WTC11 (cell line): ENCODE measurements around the gene GRAMD1C. TPM values are rescaled to one million over a fixed set of nuclear protein-coding genes. Genes with fewer than 3 reads are reported as not detected.

Source experiments
- ATAC-seq: fragments of 200-7000 bp; cut with Tn5 transposase; 2 replicates; pipeline ENCODE4 v1.10.0; 2021; ENCODE audit warnings: mild to moderate bottlenecking, moderate library complexity
- CTCF ChIA-PET: fragments of 300-600 bp; sonication (Branson Sonifier 250); formaldehyde crosslinking; loops from one replicate; lab custom pipeline; 2021; ENCODE audit warnings: antibody characterized with exemption; lab: Charles Lee
- POLR2A ChIA-PET: fragments of 350-600 bp; sonication (Branson Sonifier 250); formaldehyde crosslinking; loops from one replicate; lab custom pipeline; 2021; ENCODE audit warnings: antibody characterized with exemption; lab: Charles Lee
- DNase-seq: peaks from one replicate; pipeline ENCODE4 v3.0.0; 2021; ENCODE audit warnings: low spot score
- H3K27ac Mint-ChIP-seq: 2 replicates; pipeline ENCODE4 v1.8.0; 2021; ENCODE audit warnings: mixed read lengths
- H3K27me3 Mint-ChIP-seq: 2 replicates; pipeline ENCODE4 v1.8.0; 2021; ENCODE audit warnings: low read depth, mild to moderate bottlenecking, moderate library complexity, mixed read lengths
- H3K36me3 Mint-ChIP-seq: 2 replicates; pipeline ENCODE4 v1.8.0; 2021; ENCODE audit warnings: mixed read lengths
- H3K4me1 Mint-ChIP-seq: 2 replicates; pipeline ENCODE4 v1.8.0; 2022; ENCODE audit warnings: mixed read lengths
- H3K4me3 Mint-ChIP-seq: 2 replicates; pipeline ENCODE4 v1.8.0; 2021; ENCODE audit warnings: mild to moderate bottlenecking, moderate library complexity, mixed read lengths
- H3K9me3 Mint-ChIP-seq: 2 replicates; pipeline ENCODE4 v1.8.0; 2021; ENCODE audit warnings: mixed read lengths
- AR ChIP-seq: fragments of 250-450 bp; sonication (Bioruptor Pico); IDR thresholded peaks from 2 replicates; pipeline ENCODE4 v1.9.0; 2021; ENCODE audit warnings: mild to moderate bottlenecking
- CREM ChIP-seq: sonication (generic); formaldehyde crosslinking; IDR thresholded peaks from 2 replicates; pipeline ENCODE4 v1.8.1; 2022; ENCODE audit warnings: mild to moderate bottlenecking, missing genetic modification reagents, moderate library complexity
- ESRRA ChIP-seq: sonication (generic); formaldehyde crosslinking; IDR thresholded peaks from 2 replicates; pipeline ENCODE4 v1.8.1; 2022; ENCODE audit warnings: mild to moderate bottlenecking, missing genetic modification reagents, borderline replicate concordance
- FOXJ3 ChIP-seq: sonication (generic); formaldehyde crosslinking; IDR thresholded peaks from 2 replicates; pipeline ENCODE4 v1.9.0; 2021; ENCODE audit warnings: missing genetic modification reagents, mild to moderate bottlenecking, borderline replicate concordance
- GRHL2 ChIP-seq: fragments of 250-450 bp; sonication (Bioruptor Pico); IDR thresholded peaks from 2 replicates; pipeline ENCODE4 v1.8.0; 2022; ENCODE audit warnings: mild to moderate bottlenecking, moderate library complexity; ENCODE audit not compliant: insufficient replicate concordance, severe bottlenecking
- IRF2 ChIP-seq: sonication (generic); formaldehyde crosslinking; IDR thresholded peaks from 2 replicates; pipeline ENCODE4 v1.8.0; 2022; ENCODE audit warnings: low read depth, missing genetic modification reagents, borderline replicate concordance
- MLX ChIP-seq: sonication (generic); formaldehyde crosslinking; IDR thresholded peaks from 2 replicates; pipeline ENCODE4 v1.8.1; 2023; ENCODE audit warnings: mild to moderate bottlenecking, missing genetic modification reagents, moderate library complexity
- MYBL2 ChIP-seq: sonication (generic); formaldehyde crosslinking; IDR thresholded peaks from 2 replicates; pipeline ENCODE4 v1.8.1; 2023; ENCODE audit warnings: mild to moderate bottlenecking, moderate library complexity, missing genetic modification reagents
- NFE2L1 ChIP-seq: sonication (generic); formaldehyde crosslinking; IDR thresholded peaks from 2 replicates; pipeline ENCODE4 v1.8.1; 2023; ENCODE audit warnings: missing genetic modification reagents
- NR1H2 ChIP-seq: sonication (generic); formaldehyde crosslinking; IDR thresholded peaks from 2 replicates; pipeline ENCODE4 v1.9.0; 2021; ENCODE audit warnings: mild to moderate bottlenecking, moderate library complexity, missing genetic modification reagents
- TCF7 ChIP-seq: sonication (generic); formaldehyde crosslinking; IDR thresholded peaks from 2 replicates; pipeline ENCODE4 v1.8.0; 2022; ENCODE audit warnings: mild to moderate bottlenecking, low read depth, missing genetic modification reagents, moderate library complexity
- TEAD1 ChIP-seq: sonication (generic); formaldehyde crosslinking; IDR thresholded peaks from 2 replicates; pipeline ENCODE4 v1.8.0; 2022; ENCODE audit warnings: mild to moderate bottlenecking, missing genetic modification reagents
- USF2 ChIP-seq: sonication (generic); formaldehyde crosslinking; IDR thresholded peaks from 2 replicates; pipeline ENCODE4 v1.8.1; 2023; ENCODE audit warnings: mild to moderate bottlenecking, missing genetic modification reagents, moderate library complexity
- ZNF121 ChIP-seq: sonication (generic); formaldehyde crosslinking; IDR thresholded peaks from 2 replicates; pipeline ENCODE4 v1.8.0; 2023; ENCODE audit warnings: missing genetic modification reagents
- ZNF512 ChIP-seq: sonication (generic); formaldehyde crosslinking; IDR thresholded peaks from 2 replicates; pipeline ENCODE4 v1.8.1; 2022; ENCODE audit warnings: missing genetic modification reagents, borderline replicate concordance
- ZNF671 ChIP-seq: fragments of 250-450 bp; sonication (Bioruptor Pico); IDR thresholded peaks from 2 replicates; pipeline ENCODE4 v1.8.0; 2021; ENCODE audit warnings: mild to moderate bottlenecking
- total RNA-seq: library from RNA; stranded (reverse); gene quantifications from 3 replicates; pipeline ENCODE4 v1.2.3, GENCODE V29; 2021
- TF ChIP-seq, protein P1 (sequence below): sonication (generic); formaldehyde crosslinking; IDR thresholded peaks from 2 replicates; pipeline ENCODE4 v1.8.0; 2022; ENCODE audit warnings: mild to moderate bottlenecking, missing genetic modification reagents
- TF ChIP-seq, protein P2 (sequence below): sonication (generic); formaldehyde crosslinking; IDR thresholded peaks from 2 replicates; pipeline ENCODE4 v1.8.1; 2023; ENCODE audit warnings: mild to moderate bottlenecking, missing genetic modification reagents
- TF ChIP-seq, protein P3 (sequence below): sonication (generic); formaldehyde crosslinking; IDR thresholded peaks from 2 replicates; pipeline ENCODE4 v1.8.1; 2023; ENCODE audit warnings: mild to moderate bottlenecking, missing genetic modification reagents

Gene GRAMD1C
- total RNA-seq, 1 experiment from 2014 or later, result 2.8 TPM

DNA sequence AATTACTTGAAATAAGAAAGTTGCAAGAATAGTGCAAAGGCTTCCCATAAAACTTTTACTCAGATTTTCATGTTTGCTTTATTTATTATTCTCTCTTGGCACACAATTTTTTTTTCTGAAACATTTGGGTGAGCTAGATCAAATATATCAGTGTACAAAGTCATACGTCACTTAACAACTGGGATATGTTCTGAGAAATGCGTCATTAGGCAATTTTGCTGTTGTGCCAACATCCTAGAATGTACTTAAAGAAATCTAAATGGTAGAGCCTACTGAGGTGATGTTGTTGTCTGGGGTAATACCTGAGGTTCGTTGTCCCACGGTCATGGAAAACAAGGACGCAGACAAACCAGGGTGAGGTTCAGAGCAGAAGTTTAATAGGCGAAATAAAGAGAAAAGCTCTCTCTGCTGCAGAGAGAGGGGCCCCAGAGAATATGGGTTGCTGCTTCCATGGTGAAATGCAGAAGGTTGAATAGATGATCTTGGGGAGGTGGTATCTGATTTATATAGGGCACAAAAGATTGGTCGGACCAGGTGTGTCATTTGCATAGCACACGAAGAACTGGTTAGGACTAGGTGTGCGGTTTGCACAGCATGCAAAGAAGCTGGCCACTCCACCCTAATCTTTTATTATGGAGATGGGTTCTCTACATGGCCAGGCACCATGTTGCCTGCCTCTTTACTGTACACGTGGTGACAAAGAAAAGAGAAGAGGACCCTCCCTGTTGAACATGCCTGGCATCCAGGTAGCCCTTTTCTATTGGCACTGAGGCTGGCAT, 8.8 kb upstream of the GRAMD1C start:
- DNase-seq (no peak), ATAC-seq (no peak)
- TF ChIP-seq, protein P1, sequence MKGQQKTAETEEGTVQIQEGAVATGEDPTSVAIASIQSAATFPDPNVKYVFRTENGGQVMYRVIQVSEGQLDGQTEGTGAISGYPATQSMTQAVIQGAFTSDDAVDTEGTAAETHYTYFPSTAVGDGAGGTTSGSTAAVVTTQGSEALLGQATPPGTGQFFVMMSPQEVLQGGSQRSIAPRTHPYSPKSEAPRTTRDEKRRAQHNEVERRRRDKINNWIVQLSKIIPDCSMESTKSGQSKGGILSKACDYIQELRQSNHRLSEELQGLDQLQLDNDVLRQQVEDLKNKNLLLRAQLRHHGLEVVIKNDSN, result no peak
- TF ChIP-seq TEAD1 (CRISPR knock-in tag) (no peak), ZNF121 (CRISPR knock-in tag) (no peak), IRF2 (CRISPR knock-in tag) (no peak), NFE2L1 (CRISPR knock-in tag) (no peak), AR (CRISPR knock-in tag) (no peak), GRHL2 (CRISPR knock-in tag) (no peak), ESRRA (CRISPR knock-in tag) (no peak), NR1H2 (CRISPR knock-in tag) (no peak), ZNF512 (CRISPR knock-in tag) (no peak), FOXJ3 (no peak), MLX (CRISPR knock-in tag) (no peak), CREM (no peak), ZNF671 (CRISPR knock-in tag) (no peak), MYBL2 (CRISPR knock-in tag) (no peak), USF2 (no peak), TCF7 (no peak)
- TF ChIP-seq, protein P2, sequence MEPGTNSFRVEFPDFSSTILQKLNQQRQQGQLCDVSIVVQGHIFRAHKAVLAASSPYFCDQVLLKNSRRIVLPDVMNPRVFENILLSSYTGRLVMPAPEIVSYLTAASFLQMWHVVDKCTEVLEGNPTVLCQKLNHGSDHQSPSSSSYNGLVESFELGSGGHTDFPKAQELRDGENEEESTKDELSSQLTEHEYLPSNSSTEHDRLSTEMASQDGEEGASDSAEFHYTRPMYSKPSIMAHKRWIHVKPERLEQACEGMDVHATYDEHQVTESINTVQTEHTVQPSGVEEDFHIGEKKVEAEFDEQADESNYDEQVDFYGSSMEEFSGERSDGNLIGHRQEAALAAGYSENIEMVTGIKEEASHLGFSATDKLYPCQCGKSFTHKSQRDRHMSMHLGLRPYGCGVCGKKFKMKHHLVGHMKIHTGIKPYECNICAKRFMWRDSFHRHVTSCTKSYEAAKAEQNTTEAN (CRISPR knock-in tag), result no peak
- TF ChIP-seq, protein P3, sequence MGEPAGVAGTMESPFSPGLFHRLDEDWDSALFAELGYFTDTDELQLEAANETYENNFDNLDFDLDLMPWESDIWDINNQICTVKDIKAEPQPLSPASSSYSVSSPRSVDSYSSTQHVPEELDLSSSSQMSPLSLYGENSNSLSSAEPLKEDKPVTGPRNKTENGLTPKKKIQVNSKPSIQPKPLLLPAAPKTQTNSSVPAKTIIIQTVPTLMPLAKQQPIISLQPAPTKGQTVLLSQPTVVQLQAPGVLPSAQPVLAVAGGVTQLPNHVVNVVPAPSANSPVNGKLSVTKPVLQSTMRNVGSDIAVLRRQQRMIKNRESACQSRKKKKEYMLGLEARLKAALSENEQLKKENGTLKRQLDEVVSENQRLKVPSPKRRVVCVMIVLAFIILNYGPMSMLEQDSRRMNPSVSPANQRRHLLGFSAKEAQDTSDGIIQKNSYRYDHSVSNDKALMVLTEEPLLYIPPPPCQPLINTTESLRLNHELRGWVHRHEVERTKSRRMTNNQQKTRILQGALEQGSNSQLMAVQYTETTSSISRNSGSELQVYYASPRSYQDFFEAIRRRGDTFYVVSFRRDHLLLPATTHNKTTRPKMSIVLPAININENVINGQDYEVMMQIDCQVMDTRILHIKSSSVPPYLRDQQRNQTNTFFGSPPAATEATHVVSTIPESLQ (CRISPR knock-in tag), result no peak
- Mint-ChIP-seq H3K9me3 (no peaks in the 10 kb centered on the region), H3K4me3 (no peak overlapping the region), H3K27ac (no peak overlapping the region), H3K27me3 (no peaks in the 10 kb centered on the region), H3K4me1 (peaks cover 21% of the 10 kb centered on the region), H3K36me3 (no peaks in the 10 kb centered on the region; the same call in 1 of the 2 replicates)
- ChIA-PET POLR2A (no interaction called here), CTCF (no interaction called here)
